GM06990 (cell line): ENCODE measurements around the gene PSPN.
A peak's percentile ranks its signal among the peaks of the same experiment; 100 is the strongest.

Source experiments
- DNase-seq: peaks from one replicate; pipeline ENCODE4 v3.0.0-alpha.2; 2011; ENCODE audit not compliant: insufficient read length; ENCODE audit errors: extremely low read depth
- H3K27me3 ChIP-seq: replicated peaks from 2 replicates; pipeline ENCODE4 v1.6.0; 2011; ENCODE audit warnings: low read length; ENCODE audit not compliant: control insufficient read depth, insufficient read depth
- H3K36me3 ChIP-seq: 2 replicates; pipeline ENCODE4 v1.5.1; 2011; ENCODE audit warnings: low read length; ENCODE audit not compliant: control insufficient read depth, insufficient read depth
- H3K4me3 ChIP-seq: replicated peaks from 2 replicates; pipeline ENCODE4 v1.5.1; 2011; ENCODE audit warnings: low read depth, mild to moderate bottlenecking, control low read depth, low read length
- CTCF ChIP-seq: IDR thresholded peaks from 2 replicates; pipeline ENCODE4 v1.5.1; 2011; ENCODE audit warnings: low read length, control low read depth, mild to moderate bottlenecking, inconsistent platforms; ENCODE audit not compliant: insufficient read depth, poor library complexity, severe bottlenecking

Gene PSPN

GRCh38 chr19:6375411-6376010, at the start of gene PSPN:
Gene PSPN, minus strand, starts transcription at chr19:6375933. Its CDS starts 84 bp downstream, at chr19:6375849.
- no peak for DNase-seq
- TF ChIP-seq CTCF: no peak
- no peaks in the 10 kb centered on the region for H3K27me3 ChIP-seq
- peaks cover 11% of the 10 kb centered on the region for H3K36me3 ChIP-seq
- no peak within 1 kb of the TSS for H3K4me3 ChIP-seq

- no peaks in the 10 kb centered on the region for H3K27me3 ChIP-seq
- peak; percentile 97 for DNase-seq
- peaks cover 11% of the 10 kb centered on the region for H3K36me3 ChIP-seq
- peak overlapping the region; percentile 7 for H3K4me3 ChIP-seq
- TF ChIP-seq CTCF: no peak
Measured at GRCh38 chr19:6424939-6425731, 49.4 kb upstream of the PSPN start.

DNA sequence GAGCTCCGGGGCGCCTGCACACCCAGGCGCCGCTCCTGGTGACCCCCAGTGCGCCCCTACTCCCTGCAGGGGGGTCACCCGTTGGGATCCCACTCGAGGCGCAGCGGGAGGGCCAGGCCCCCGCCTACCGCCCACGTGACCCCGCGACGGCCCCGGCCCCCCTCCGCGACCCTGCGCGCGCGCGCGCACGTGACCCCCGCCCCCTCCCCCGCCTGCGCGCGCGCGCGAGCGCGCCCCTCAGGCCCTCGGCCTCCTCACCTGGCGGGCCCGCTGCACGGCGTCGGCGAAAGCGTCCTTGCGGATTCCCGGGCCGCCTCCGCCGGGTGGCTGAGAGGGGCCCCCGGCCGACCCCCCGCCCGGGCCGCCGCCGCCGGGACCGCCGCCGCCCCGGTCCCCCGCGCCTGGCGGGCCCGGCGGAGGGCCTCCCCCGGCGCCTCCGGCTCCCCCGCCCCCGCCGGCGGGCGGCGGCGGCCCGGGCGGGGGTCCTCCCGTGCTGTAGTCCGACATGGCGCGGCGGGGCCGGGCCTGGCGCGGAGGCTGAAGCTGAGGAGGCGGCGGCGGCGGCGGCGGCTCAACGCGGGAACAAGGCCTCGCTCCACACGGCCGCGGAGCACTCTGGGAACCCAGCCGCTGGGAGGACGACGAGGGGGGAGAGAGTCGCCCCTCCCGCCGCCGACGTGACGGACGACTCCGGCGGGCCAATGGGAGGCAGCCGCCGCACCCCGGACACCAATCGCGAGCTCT, 48.6 kb upstream of the PSPN start, which contains the start of gene KHSRP:
Gene KHSRP (minus strand): TSS at position 617 of the 744 bp plus-strand sequence. CDS start 110 bp downstream, at position 507.
- peak within 1 kb of the TSS; percentile 83 for H3K4me3 ChIP-seq
- peaks cover 17% of the 10 kb centered on the region for H3K36me3 ChIP-seq
- no peaks in the 10 kb centered on the region for H3K27me3 ChIP-seq
- peak; percentile 99 for DNase-seq
- TF ChIP-seq CTCF: no peak

- Histone ChIP-seq H3K36me3 (peaks cover 23% of the 10 kb centered on the region), H3K4me3 (peak overlapping the region; percentile 83), H3K27me3 (no peaks in the 10 kb centered on the region)
- no peak for DNase-seq
- no peak for TF ChIP-seq CTCF
Measured at GRCh38 chr19:6423499-6424194, 47.9 kb upstream of the PSPN start.
